Globus pallidus (tissue), 1 donor: ENCODE results near the gene ARMH1.
"Not testable (repeated sequence)": the region's sequence is repeated elsewhere in the genome, so short reads cannot be mapped to it uniquely, and the experiment has no call there.

Source experiments
- DNase-seq: peaks from one replicate; pipeline ENCODE4 v3.0.0-alpha.2; 2015; ENCODE audit warnings: low spot score

The ARMH1 gene

DNA sequence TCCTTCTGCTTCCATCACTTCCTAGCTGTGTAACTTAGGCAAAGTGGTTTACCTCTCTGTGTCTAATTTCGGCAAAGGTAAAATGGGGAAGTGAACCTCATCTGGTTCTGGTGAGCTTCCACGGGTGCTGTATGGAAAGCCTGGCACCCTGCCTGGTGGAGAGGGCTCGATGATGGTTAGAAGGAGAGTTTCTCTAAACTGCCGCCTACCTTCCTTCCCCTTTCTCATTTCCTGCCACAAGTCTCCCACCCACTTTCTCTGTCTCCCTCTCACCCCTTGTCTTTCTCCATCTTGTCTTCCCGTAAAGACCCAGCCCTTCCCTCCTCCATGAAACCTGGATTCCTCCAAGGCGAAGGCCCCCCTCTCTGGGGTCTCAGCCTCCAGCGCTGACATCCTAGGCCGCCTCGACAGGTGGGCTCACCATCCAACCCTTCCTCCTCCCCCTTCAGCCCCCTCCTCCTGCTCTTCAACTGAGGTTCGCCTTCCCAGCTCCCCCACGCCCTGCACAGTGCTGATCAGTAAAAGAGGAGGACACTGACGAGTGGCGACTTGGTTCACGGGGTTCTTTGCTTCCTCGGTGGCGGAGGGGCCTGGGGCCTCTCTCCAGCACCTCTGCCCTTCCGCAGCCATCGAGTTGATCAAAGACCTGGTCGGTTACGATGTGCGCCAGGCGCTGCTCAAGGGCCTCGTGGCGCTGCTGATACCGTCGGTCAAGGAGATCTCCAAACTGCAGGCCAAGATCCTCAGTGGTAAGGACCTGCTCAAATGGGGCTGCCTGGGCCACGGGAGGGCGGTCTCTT, 49.2 kb downstream of the ARMH1 start:
- DNase-seq, result peak; percentile 26

DNA sequence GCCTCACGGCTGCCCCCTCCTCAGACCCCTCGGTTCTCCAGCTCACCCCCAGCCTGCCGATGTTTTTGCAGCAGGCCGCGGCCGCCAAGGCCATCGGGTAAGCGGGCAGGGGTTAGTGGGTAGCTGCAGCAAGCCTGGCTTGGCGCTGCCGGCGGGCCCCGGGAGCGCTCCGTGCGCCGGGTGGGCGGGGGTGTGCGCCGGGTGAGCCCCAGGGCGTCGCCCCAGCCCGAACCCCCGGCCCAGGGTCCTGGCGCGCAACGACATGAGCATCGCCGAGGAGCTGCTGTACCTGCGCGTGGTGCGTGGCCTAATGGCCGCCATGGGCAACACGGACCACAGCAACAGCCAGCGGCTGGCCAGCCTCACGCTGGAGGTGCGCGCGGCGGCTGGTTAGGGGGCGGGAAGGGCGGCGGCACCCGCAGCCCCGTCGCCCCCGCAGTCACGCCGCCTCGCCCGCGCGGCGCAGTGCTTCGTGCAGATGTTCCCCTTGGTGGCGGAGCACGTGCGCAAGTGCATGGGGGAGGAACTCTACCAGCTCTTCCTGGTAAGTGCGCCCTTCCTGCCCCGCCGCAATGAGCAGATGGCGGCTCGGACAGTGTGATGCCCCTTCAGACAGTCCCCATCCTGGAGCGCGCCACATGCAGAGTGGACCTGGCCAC, 49.9 kb downstream of the ARMH1 start:
- DNase-seq, result no peak

DNA sequence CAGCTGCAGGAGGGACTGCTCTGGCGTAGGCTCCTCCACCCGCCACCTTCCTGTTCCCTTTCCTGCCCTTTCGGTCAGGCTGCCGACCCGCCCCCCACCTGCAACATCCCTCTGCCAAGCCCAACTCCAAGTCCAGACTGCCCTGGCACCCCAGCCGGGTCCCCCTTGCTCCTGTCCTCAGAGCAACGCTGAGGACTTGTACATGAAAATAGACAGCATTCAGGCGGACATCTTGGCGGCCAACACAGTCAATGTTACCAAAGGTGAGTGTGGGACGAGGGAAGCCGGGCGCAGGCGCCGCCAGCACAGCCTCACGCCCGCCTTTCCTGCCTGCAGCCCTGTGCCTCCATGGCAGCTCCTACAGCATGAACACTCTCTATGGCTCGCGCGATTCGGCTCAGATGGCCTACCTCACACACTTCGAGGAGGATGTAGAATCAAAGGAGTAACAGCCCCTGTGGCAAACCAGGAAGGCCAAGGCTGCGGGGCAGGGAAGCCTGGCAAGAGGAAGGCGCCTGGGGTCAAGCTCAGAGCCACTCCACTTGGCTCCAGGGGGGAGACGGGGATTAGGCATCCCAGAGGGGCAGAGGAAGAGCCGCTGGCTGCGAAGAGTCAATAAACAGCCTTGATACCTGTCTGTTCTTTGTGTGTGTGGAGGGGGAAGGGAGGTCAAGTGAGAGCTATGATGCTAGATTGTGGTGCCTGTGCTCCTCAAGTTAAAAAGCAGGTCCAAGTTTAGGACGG, 50.6 kb downstream of the ARMH1 start:
- no peak for DNase-seq

DNA sequence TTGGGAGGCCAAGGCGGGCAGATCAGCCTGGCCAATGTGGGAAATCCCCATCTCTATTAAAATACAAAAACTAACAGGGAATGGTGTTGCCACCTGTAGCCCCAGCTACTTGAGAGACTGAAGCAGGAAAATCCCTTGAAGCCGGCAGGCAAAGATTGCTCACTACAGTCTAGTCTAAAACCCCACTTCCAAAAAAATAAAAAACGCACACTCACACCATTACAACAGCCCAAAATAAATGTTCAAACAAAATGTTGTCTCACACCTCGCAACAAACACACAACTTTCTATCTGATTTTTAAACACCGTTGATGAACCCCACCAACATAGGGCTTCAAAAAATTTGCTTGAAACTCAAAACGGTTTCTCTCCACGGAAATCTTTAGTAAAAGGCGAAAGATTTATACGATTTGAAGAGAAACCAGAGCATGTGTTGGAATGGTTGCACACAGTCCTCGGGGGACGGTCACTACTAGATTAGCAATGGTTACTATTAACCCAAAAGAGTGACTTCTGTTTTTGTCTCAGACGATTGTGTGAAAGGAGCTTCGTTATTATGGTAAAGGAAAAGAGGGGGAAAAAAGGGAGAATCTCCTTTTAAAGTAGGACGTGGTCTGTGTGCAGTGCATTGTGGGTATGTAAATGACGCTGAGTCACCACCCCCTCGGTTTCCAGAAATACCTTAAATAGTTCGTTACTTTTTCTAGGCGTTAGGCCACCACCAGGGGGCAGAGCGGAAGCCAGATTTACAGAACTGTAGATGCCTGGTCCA, 56.4 kb downstream of the ARMH1 start, which contains the start of gene RNU5D-1:
TSS of gene RNU5D-1 (minus strand) at position 430 of the 772 bp plus-strand sequence.
- peak; percentile 95 for DNase-seq

DNA sequence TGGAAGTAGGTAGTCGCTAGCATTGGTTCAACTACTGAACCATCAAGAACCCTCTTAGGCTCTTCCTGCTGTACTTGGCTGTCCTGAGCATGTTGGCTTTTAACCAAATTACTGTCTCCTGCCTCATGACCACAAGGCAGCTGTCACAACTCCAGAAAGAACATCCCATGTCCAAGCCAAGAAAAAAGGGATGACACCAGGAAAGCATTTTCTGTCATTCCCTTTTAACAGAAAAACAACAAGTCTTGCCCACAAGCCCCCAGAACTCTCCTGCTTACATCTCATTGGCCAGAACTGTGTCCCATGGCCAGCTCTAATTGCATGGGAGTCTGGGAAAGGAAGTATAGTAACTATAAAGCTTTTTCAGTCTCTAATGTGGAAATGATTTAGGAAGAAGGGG, 58.9 kb downstream of the ARMH1 start:
- DNase-seq, result no peak

DNA sequence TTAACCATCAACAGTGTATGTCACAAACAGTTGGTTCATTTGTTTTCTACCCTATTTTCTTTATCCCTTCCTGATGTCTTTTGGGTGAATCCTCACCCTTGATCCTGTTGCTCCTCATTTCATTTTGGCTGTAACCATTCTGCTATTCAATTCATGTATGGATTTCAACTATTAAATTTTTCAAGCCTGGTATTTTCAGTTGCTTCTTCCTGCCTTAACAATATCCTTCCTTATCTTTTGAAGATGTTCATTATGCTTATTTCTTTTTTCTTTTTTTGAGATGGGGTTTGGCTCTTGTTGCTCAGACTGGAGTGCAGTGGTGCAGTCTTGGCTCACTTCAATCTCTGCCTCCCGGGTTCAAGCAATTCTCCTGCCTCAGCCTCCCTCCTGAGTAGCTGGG, 59.3 kb downstream of the ARMH1 start:
- DNase-seq, result no peak

DNA sequence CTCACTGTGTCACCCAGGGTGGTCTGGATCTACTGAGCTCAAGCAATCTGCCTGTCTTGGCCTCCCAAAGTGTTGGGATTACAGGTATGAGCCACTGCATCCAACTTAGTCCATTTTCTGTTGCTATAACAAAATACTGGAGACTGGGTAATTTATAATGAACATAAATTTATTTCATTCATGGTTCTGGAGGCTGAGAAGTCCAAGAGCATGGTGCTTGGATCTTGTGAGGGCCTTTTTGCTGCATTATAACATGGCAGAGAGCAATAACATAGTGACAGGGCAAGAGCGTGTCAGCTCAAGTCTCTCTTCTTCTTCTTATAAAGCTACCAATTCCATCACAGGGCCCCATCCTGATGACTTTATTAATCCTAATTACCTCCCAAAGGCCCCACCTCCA, 61.5 kb downstream of the ARMH1 start:
- no peak for DNase-seq

DNA sequence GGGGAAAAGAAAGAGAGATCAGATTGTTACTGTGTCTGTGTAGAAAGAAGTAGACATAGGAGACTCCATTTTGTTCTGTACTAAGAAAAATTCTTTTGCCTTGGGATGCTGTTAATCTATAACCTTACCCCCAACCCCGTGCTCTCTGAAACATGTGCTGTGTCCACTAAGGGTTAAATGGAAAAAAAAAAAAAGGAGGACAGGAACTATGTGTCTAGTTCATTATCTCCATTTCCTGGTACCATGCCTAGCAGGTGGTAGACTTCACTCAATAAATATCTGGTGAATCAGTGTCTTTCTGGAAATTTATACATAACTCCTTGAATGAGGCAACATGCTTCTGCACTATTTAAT, 64.4 kb downstream of the ARMH1 start:
- DNase-seq, result not testable (repeated sequence)

DNA sequence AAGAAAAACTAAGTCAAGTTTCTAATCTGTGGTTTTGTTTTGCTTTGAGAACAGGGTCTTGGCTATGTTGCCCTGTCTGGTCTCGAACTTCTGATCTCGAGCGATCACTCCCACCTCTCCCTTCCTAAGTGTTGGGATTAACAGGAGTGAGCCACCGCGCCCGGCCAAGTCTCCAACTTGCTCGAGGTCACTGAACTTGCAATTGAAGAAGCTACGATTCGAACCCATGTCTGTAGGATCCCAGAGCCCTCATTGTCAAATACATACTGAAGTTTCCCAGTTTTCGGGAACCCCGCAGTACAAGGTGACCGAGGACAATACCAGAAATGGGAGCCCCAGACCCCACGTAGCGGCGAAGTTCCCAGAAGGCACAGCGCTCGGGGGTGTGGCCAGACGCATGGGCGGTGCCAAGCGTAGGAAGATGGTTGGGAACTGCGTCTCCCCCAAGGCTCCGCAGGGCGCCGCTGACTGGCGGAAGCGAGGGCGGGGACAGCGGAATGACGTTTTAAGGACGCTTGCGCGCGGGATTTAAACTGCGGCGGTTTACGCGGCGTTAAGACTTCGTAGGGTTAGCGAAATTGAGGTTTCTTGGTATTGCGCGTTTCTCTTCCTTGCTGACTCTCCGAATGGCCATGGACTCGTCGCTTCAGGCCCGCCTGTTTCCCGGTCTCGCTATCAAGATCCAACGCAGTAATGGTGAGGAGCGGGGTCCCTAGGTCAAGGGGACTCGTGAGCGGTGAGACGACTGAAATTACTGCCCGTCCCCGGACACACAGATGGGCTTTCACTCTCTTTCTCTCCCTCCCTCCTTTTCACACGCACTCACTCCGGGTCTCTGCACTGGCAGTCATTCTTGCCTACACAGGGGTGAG, 65.0 kb downstream of the ARMH1 start, which contains the start of gene KIF2C:
TSS of gene KIF2C (plus strand) at position 531 of the 872 bp plus-strand sequence. CDS start at position 627, 96 bp downstream.
- DNase-seq, result peak; percentile 97

DNA sequence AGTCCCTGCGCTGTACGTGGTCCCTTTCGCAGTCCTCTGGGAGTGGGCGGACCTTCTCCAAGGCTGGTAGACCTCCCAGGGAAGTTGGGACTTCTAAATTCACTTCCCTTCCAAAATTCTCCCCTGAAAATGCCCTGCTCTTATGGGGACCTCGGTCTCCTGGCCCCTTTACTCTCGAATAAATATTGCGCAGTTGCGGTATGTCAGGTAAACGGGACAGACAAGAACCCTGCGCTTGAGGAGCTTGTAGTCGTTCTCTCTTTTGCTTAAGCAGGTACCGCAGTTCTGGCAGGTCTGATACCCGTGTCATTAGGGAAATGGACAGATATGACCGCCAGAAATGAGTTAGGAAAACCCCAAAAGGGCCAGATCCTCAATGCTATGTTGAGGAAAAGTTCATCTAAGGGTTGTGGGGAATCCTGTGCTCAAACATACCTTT, 65.7 kb downstream of the ARMH1 start:
- no peak for DNase-seq

DNA sequence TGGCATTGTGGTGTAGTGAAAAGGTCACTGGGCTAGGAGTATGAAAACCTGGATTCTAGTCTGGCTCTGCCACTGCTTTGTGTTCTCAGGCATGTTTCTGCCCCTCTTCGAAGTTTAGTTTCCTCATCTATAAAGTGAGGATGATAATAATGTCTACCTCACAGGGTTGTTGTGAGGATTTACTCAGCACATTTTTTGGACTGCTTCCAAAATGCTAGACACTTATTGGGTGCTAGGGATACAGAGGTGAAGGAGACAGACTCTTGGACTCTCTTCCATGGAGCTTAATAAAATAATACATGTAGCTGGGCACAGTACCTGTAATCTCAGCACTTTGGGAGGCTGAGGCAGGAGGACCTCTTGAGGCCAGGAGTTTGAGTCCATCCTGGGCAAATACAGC, 68.7 kb downstream of the ARMH1 start:
- DNase-seq, result no peak

DNA sequence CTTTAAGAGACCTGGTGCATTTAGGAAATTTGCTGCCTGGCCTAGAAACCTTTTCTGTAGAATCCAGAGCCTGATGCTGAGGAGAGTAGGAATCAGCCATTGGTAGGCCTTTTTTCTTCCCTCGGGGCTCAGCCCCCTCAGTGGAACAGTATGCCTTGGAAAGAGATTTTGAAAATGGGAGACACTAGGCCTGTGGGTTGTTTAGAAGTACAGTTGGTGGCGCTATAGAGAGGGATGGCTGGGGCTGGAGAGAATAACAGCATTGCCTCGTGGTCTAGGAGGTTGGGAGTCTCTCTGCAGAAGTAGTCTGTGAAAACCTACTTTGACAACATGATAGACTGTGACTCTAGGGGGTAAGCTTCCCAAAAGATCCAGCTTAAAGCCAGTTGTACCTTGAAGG, 73.4 kb downstream of the ARMH1 start:
- no peak for DNase-seq

DNA sequence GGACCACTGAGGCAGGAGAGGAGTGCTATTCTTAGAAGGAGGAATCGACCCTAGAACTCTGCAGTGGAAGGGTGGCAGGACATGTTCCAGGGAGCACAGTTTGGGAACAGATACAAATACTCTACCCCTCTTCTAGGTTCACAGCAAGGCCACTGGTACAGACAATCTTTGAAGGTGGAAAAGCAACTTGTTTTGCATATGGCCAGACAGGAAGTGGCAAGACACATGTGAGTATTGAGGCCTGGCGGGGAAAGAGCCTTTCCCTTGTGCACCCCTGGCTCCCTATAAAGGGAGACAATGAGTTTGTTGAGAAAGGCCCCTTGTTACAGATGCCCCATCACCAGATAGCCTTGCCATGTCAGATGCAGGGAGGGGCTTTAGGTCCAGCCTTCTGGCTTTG, 82.9 kb downstream of the ARMH1 start:
- no peak for DNase-seq

DNA sequence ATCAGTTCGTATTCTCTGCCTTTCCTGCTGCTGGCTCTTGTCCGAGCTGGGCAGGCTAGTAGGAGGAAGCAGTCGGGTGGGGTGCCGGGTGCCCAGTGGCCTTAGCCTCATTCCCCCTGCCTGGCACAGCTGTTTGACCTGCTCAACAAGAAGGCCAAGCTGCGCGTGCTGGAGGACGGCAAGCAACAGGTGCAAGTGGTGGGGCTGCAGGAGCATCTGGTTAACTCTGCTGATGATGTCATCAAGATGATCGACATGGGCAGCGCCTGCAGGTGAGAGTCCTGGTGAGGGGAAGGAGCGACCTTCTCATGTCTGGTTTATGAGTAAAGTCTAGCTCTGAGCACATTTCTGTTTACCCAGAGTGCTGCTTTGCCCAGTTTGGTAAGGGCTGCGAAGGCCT, 84.6 kb downstream of the ARMH1 start:
- DNase-seq, result no peak

DNA sequence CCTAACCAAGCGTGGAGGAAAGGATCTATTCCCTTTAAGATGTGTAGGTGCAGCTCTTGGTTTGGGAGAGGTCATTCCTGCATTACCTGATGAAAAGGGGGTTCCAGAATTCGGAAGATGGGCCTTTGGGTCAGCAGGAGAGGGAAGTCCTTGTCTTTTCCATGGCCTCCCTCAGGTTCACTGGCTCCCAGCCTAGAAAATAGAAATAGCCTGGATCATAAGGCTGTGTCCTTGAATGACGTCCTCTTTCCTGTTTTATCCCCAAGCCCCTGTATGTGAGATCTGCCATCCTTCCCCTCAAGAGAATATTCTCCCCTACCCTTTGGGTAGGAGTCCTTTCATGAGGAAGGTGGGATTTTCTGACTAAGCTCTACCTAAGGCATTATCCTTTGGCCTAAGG, 86.4 kb downstream of the ARMH1 start:
- DNase-seq, result no peak

DNA sequence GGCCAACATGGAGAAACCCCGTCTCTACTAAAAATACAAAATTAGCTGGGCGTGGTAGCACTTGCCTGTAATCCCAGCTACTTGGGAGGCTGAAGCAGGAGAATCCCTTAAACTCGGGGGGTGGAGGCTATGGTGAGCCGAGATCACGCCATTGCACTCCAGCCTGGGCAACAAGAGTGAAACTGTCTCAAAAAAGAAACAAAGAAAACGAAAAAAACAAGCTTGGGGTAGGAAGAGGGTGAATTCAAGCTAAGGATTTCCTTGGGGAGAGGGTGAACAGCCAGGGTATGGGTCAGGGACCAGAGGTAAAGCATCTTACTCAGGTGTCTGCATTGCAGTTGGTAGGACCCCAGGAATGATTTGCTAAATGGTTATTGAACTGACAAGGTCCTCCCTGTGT, 91.9 kb downstream of the ARMH1 start:
- DNase-seq, result not testable (repeated sequence)
